K562 (cell line): ENCODE data around the gene EPHA2. TPM values are rescaled to one million over a fixed set of nuclear protein-coding genes. Genes with fewer than 3 reads are reported as not detected.

Experiments used
- BCL6 ChIP-seq: fragments of 250-450 bp; sonication (Bioruptor Pico); IDR thresholded peaks from 2 replicates; pipeline ENCODE4 v1.4.0; 2020
- BMI1 ChIP-seq: fragments of 150-350 bp; IDR thresholded peaks from 2 replicates; pipeline ENCODE4 v1.6.1; 2014; ENCODE audit warnings: low read length
- DIDO1 ChIP-seq: fragments of 450-650 bp; IDR thresholded peaks from 2 replicates; pipeline ENCODE4 v1.6.1; 2016; ENCODE audit warnings: low read depth, missing biosample characterization, missing genetic modification characterization
- GATAD2B ChIP-seq: fragments of 450-650 bp; IDR thresholded peaks from 2 replicates; pipeline ENCODE4 v1.6.1; 2017; ENCODE audit warnings: mild to moderate bottlenecking, borderline replicate concordance
- HLTF ChIP-seq: fragments of 450-650 bp; IDR thresholded peaks from 2 replicates; pipeline ENCODE4 v1.6.1; 2016
- HMGXB4 ChIP-seq: sonication (generic); formaldehyde crosslinking; IDR thresholded peaks from 2 replicates; pipeline ENCODE4 v1.8.1; 2023; ENCODE audit warnings: mild to moderate bottlenecking, missing genetic modification reagents
- KLF6 ChIP-seq: fragments of 250-450 bp; sonication (Bioruptor Pico); IDR thresholded peaks from 2 replicates; pipeline ENCODE4 v1.4.0; 2020; ENCODE audit warnings: mild to moderate bottlenecking, moderate library complexity, borderline replicate concordance
- NONO ChIP-seq, 2 experiments: fragments of 200-400 bp in 1 of 2; fragments of 450-650 bp in 1 of 2; formaldehyde crosslinking in 1 of 2; IDR thresholded peaks; 2 replicates each; pipeline ENCODE4 v1.6.1; 2017; ENCODE audit warnings: low read depth in 2 of 2, mild to moderate bottlenecking in 2 of 2, moderate library complexity in 2 of 2, low read length in 1 of 2
- NUFIP1 ChIP-seq: fragments of 450-650 bp; IDR thresholded peaks from 2 replicates; pipeline ENCODE4 v1.6.1; 2018; ENCODE audit not compliant: partially characterized antibody
- POLR2B ChIP-seq: fragments of 450-650 bp; IDR thresholded peaks from 2 replicates; pipeline ENCODE4 v1.6.1; 2018; ENCODE audit warnings: low read depth; ENCODE audit not compliant: partially characterized antibody
- REST ChIP-seq, 2 experiments: fragments of 450-650 bp; formaldehyde crosslinking in 1 of 2; IDR thresholded peaks; 2 replicates each; pipeline versions ENCODE4 v1.4.0 to v1.6.1; 2014 to 2020; ENCODE audit warnings: mild to moderate bottlenecking in 2 of 2, borderline replicate concordance in 1 of 2, low read depth in 1 of 2
- TEAD1 ChIP-seq, 2 experiments: fragments of 450-650 bp in 1 of 2; sonication (generic) in 1 of 2; formaldehyde crosslinking; IDR thresholded peaks; 2 replicates each; pipeline versions ENCODE4 v1.4.0 to v1.8.0; 2020 to 2022; ENCODE audit warnings: mild to moderate bottlenecking in 2 of 2, missing genetic modification reagents in 1 of 2
- ZFX ChIP-seq: sonication (generic); formaldehyde crosslinking; IDR thresholded peaks from 2 replicates; pipeline ENCODE4 v1.8.0; 2022; ENCODE audit warnings: mild to moderate bottlenecking, missing genetic modification reagents, moderate library complexity
- ZNF217 ChIP-seq: sonication (generic); formaldehyde crosslinking; IDR thresholded peaks from 2 replicates; pipeline ENCODE4 v1.8.0; 2022; ENCODE audit warnings: mild to moderate bottlenecking, missing genetic modification reagents
- polyA plus RNA-seq, 8 experiments: library from polyadenylated mRNA; depleted of rRNA in 4 of 8; stranded (reverse) in 5 of 8; unstranded in 3 of 8; fragments of >200 nt; fragmentation: Nextera tagmentation in 2 of 8; fragmentation: Illumina TruSeq in 1 of 8; extraction: Ambion mirVana in 2 of 8; extraction: Trizol in 1 of 8; gene quantifications; 2 replicates each; pipeline versions ENCODE4 v1.2.1 to v1.2.3, GENCODE V29; 2011 to 2014; ENCODE audit warnings: inconsistent platforms in 1 of 8, missing spikeins in 1 of 8
- total RNA-seq, 7 experiments: library from RNA; depleted of rRNA in 6 of 7; stranded (reverse); fragments of >200 nt in 6 of 7; fragmentation: Illumina TruSeq in 2 of 7; extraction: Trizol in 2 of 7; gene quantifications; 2 replicates each; pipeline versions ENCODE4 v1.2.1 to v1.2.3, GENCODE V29; 2011 to 2021; ENCODE audit warnings: low replicate concordance in 1 of 7
- TF ChIP-seq, protein P1 (sequence below): fragments of 450-650 bp; IDR thresholded peaks from 2 replicates; pipeline ENCODE4 v1.6.1; 2017; ENCODE audit warnings: mild to moderate bottlenecking, moderate library complexity

The EPHA2 gene
- total and polyA plus RNA-seq, 9 of the 15 experiments (the other 6 are each of a cell fraction or from before 2014, with no cell fraction given) = 0.04 to 0.40 (median 0.07) TPM; not detected in 4

GRCh38 chr1:16090076-16090826 lies 65.6 kb downstream of the EPHA2 start (continued):
- no peak for TF ChIP-seq DIDO1 (tag)
- no peak for TF ChIP-seq HLTF
- TF ChIP-seq ZNF217 (CRISPR knock-in tag) = no peak
- no peak for TF ChIP-seq KLF6 (CRISPR knock-in tag)
- TF ChIP-seq NUFIP1 = no peak
- no peak for TF ChIP-seq HMGXB4 (CRISPR knock-in tag)
- TF ChIP-seq ZFX = no peak
- TF ChIP-seq, protein P1, sequence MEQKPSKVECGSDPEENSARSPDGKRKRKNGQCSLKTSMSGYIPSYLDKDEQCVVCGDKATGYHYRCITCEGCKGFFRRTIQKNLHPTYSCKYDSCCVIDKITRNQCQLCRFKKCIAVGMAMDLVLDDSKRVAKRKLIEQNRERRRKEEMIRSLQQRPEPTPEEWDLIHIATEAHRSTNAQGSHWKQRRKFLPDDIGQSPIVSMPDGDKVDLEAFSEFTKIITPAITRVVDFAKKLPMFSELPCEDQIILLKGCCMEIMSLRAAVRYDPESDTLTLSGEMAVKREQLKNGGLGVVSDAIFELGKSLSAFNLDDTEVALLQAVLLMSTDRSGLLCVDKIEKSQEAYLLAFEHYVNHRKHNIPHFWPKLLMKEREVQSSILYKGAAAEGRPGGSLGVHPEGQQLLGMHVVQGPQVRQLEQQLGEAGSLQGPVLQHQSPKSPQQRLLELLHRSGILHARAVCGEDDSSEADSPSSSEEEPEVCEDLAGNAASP = no peak
- no peak for TF ChIP-seq TEAD1 (CRISPR knock-in tag; IDR thresholded peaks at IDR 0.05)
- TF ChIP-seq NONO (IDR thresholded peaks at IDR 0.05; ENCODE audit: low read depth in 2 of 2, low read length in 1 of 2) = no peak
- no peak for TF ChIP-seq BCL6 (CRISPR knock-in tag)
- TF ChIP-seq REST (IDR thresholded peaks at IDR 0.05; ENCODE audit: borderline replicate concordance) = no peak
- TF ChIP-seq REST (CRISPR knock-in tag; IDR thresholded peaks at IDR 0.05; ENCODE audit: low read depth) = no peak
- no peak for TF ChIP-seq GATAD2B
- no peak for TF ChIP-seq POLR2B
- no peak for TF ChIP-seq BMI1
